NB4 (cell line): ENCODE results near the gene EGFL7.

Source experiments
- CTCF ChIP-seq: IDR thresholded peaks from one replicate; pipeline ENCODE4 v1.5.1; 2012; ENCODE audit warnings: low read depth, low read length
- MAX ChIP-seq: IDR thresholded peaks from 2 replicates; pipeline ENCODE4 v1.6.1; 2011; ENCODE audit warnings: low read depth, low read length
- POLR2A ChIP-seq: IDR thresholded peaks from 2 replicates; pipeline ENCODE4 v1.6.1; 2011; ENCODE audit warnings: mild to moderate bottlenecking; ENCODE audit not compliant: insufficient read length; ENCODE audit errors: extremely low read depth

DNA sequence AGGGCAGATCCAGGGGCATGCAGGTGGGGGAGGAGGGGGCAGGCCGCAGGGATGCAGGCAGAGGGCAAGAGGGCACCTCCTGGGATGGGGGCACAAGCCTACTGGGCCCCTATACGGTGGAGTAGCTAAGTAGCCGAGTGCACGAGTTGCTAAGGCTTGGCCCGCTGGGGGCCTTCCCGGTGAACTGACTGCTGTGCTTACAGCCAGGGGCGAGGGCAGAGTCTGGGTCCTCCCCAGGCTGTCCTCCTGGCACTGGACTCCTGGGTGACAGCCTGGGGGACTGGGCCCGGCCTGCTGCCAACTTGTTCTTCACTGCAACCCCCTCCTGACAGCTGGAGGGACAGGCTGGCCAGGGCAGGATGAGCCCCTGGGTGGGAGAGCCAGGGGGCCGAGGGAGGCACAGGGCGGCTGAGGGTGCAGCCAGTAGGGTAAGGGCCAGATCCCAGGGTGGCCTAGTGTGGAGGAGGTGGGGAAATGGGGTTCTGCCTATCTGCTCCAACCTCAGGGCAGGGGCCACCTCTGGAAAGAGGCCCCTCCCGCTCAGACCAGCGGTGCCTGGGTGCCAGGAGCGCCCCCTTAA lies 1.7 kb upstream of the EGFL7 start:
- TF ChIP-seq CTCF = no peak
- TF ChIP-seq MAX = no peak
- TF ChIP-seq POLR2A = no peak
